H7 (cell line): Measurements from ENCODE around the gene ALDH5A1. TPM values are rescaled to one million over a fixed set of nuclear protein-coding genes. Genes with fewer than 3 reads are reported as not detected.

ENCODE experiments used
- DNase-seq: peaks from one replicate; pipeline ENCODE4 v3.0.0; 2012
- H3K27me3 ChIP-seq: 2 replicates; pipeline ENCODE4 v1.6.0; 2011; ENCODE audit warnings: mild to moderate bottlenecking, low read length; ENCODE audit not compliant: control insufficient read depth, insufficient read depth
- H3K36me3 ChIP-seq: replicated peaks from 2 replicates; pipeline ENCODE4 v1.5.1; 2011; ENCODE audit warnings: low read length; ENCODE audit not compliant: control insufficient read depth, insufficient read depth
- H3K4me3 ChIP-seq: 2 replicates; pipeline ENCODE4 v1.5.1; 2011; ENCODE audit warnings: low read depth, mild to moderate bottlenecking, control low read depth, low read length, moderate library complexity; ENCODE audit not compliant: insufficient read depth
- total RNA-seq: library from RNA; depleted of rRNA; stranded (reverse); fragments of >200 nt; shearing (Covaris generic); gene quantifications from 2 replicates; pipeline ENCODE4 v1.2.3, GENCODE V29; 2014

ALDH5A1 gene
- total RNA-seq, 1 experiment from 2014 or later: 1.5 TPM

DNA sequence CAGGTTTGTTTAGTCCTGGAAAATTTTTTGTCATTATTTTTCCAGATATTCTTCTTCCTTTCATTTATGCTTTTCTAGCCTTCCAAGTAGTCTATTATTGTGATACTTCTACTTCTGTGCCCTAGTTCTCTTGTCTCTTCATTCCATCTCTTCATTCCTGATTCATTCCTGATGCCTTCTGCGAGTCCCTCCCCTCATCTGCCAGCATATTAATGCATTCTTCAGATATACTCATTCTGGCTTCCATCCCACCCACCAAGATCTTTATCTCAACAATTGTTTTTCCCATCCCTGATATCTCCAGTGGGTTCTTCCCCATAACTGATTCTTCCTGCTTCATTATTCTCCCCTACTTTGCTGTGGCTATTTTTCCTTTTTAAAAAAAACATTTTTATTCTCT lies 35.2 kb downstream of the ALDH5A1 start:
- H3K27me3 ChIP-seq: no peaks in the 10 kb centered on the region
- no peak overlapping the region for H3K4me3 ChIP-seq
- DNase-seq: no peak
- no peaks in the 10 kb centered on the region for H3K36me3 ChIP-seq

DNA sequence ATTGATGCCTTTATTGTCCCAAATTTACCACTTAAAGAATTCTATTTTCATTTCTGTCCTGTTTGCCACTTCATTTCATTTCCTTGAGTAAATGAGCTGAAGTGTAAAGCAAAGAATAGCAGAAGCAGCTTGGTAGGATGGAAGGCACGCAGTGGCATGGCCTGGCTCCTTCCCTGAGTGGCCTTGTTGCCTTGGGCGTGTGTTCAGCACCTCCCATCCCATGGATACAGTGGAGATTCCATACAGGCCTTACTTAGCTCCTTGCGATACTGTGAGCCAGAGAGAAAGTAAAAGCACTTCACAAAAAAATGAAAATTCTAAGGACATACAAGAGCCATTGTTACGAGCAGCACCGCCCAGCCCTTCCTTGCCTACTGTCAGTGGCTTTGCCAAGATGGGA lies 39.6 kb downstream of the ALDH5A1 start:
- H3K27me3 ChIP-seq: no peaks in the 10 kb centered on the region
- no peaks in the 10 kb centered on the region for H3K36me3 ChIP-seq
- no peak for DNase-seq
- no peak overlapping the region for H3K4me3 ChIP-seq

DNA sequence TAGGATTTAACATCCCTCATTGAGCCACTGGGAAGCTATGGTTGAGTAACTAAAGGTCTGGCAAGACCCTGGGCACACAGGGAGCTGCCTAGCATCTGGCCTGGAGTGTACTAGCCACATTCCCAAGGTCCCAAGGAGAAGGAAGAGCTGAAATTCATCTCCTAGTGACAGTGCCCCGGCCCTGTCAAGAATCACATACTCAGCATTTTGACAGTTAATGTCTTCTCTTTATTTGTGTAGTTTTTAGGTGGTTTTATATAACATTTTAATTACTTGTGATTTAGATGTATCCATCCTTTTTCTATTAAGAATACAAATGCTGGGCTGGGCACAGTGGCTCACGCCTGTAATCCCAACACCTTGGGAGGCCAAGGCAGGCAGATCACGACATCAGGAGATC lies 40.4 kb downstream of the ALDH5A1 start:
- no peak for DNase-seq
- H3K36me3 ChIP-seq: no peaks in the 10 kb centered on the region
- no peak overlapping the region for H3K4me3 ChIP-seq
- H3K27me3 ChIP-seq: no peaks in the 10 kb centered on the region

DNA sequence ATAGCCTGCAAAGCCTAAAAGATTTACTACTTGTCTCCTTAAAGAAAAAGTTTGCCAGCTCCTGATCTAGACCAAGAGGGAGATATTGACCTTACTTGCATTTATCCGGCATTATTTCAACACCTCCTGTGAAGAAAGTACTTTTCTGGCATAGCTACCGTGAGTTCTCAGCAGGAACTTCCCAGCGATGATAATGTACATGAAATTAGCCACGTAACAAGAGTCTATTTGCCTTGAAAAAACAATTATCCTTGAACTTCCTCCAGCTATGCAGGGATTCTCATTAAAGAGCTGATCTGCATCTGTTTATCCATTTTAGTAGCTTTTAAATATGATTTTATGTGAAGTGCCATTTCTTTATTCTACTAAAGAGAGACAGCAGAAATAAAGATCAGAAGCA lies 41.7 kb downstream of the ALDH5A1 start:
- Histone ChIP-seq H3K36me3 (no peaks in the 10 kb centered on the region), H3K4me3 (no peak overlapping the region), H3K27me3 (no peaks in the 10 kb centered on the region)
- no peak for DNase-seq

DNA sequence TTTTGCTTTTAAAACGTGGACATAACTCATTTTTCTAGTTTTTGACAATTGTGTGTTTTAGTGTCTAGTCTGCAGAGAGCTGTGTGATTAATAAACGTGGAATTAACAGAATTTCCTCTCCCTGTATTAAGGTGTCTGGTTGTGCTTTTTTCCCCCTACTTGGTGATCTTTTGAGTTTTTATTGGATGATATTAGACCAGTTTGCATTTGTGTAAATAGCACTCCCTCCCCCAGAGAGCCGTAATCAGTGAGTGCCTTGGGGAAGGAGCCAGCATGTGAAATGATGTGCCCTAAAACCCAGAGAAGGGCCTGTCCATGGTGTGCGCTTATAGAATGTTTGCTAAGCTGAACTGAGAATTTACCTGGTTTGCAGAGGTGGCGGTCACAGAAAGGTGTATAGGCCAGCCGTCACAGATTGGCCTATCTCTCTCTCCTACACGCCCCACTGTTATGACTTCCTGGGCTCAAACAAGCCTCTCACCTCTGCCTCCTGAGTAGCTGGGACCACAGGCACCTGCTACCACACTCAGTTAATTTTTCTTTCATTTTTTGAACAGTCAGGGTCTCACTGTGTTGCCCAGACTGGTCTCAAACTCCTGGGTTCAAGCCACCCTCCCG lies 42.4 kb downstream of the ALDH5A1 start:
- H3K27me3 ChIP-seq: no peaks in the 10 kb centered on the region
- no peaks in the 10 kb centered on the region for H3K36me3 ChIP-seq
- no peak for DNase-seq
- H3K4me3 ChIP-seq: no peak overlapping the region

DNA sequence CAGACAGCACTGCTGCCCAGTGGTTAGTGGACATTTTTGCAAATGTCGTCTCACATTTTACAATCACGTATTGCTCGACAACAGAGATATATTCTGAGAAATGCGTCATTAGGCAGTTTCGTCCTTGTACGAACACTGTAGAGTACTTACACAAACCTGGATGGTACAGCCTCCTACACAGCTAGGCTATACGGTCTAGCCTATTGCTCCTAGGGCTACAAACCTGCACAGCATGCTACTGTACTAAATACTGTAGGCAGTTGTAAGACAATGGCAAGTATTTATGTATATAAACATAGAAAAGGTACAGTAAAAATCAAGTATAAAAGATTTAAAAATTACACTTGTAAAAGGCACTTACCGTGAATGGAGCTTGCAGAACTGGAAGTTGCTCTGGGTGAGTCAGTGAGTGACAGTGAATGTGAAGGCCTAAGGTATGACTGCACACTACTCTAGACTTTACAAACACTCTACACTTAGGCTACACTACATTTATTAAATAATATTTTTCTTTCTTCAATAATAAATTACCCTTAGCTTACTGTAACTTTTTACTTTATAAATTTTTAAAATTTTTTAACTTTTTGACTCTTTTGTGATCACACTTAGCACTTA lies 43.1 kb downstream of the ALDH5A1 start:
- Histone ChIP-seq H3K36me3 (no peaks in the 10 kb centered on the region), H3K27me3 (no peaks in the 10 kb centered on the region), H3K4me3 (no peak overlapping the region)
- DNase-seq: no peak

DNA sequence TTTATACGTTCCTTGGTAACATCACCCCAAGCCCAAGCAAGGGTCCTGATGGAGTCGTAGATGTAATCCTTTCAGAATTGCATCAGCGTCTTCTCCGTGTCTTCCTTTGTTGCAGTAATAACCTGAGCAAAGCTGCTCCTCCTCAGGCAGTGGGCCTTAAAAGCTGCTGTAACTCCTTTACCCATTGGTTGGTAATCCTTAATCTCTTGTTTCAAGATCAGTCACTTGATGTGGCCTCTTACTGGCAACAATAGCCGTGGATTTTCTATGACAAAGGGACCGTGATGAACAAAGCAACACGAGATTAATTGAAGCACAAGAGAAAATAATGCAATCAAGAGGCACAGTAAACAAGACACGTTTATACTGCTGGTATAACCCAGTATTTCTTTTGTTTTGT lies 44.6 kb downstream of the ALDH5A1 start:
- no peak for DNase-seq
- Histone ChIP-seq H3K36me3 (no peaks in the 10 kb centered on the region), H3K27me3 (no peaks in the 10 kb centered on the region), H3K4me3 (no peak overlapping the region)

DNA sequence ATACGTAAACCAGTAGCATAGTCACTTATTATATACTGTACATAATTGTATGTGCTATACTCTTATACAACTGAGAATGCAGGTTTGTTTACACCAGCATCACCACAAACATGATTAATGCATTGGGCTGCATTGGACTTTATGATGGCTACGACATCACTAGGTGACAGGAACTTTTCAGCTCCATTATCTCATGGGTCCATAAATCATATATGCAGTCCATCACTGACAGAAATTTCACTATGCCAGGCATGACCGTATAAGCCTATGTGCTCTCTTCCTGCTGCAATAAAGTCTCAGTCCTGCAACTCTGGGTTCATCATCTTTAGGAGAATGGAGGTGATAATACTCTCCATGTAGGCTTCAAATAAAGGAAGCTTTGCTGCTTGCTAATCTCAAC lies 45.4 kb downstream of the ALDH5A1 start:
- Histone ChIP-seq H3K4me3 (no peak overlapping the region), H3K27me3 (no peaks in the 10 kb centered on the region), H3K36me3 (no peaks in the 10 kb centered on the region)
- DNase-seq: no peak

DNA sequence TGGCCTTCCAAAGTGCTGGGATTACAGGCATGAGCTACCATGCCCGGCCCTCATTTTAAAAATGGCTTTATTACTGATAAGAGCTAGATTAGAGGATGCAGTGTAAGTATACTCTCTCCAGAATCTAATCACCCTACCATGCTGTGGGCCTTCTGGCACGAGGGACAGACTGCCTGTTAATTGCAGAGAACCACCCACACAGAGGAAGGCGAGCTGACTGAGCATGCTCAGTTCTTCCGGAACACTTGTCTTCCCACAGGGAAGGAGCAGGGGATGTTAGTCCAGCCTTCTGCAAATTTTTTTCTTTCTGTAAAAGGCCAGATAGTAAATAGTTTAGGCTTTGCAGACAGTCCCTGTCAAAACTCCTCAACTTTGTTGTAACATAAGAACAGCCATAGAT lies 48.9 kb downstream of the ALDH5A1 start:
- H3K36me3 ChIP-seq: no peaks in the 10 kb centered on the region
- no peaks in the 10 kb centered on the region for H3K27me3 ChIP-seq
- no peak overlapping the region for H3K4me3 ChIP-seq
- no peak for DNase-seq

DNA sequence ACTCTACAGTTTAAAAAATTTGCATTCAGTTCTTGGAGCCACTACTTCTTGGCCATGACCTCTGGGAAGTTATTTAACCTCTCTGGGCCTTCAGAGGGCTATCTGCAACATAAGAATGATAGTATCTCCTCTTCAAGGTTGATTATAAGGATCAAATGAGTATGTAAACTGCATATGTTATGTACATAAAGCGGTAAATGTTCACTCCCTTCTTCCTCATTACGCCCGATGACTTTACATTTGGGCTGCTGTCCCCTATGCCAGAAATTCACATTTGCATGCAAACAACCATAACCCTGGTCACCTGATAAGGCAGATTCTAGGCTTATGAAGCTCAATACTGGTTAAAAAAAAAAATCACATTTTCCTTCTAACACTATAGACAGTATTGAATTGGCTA lies 50.4 kb downstream of the ALDH5A1 start:
- H3K27me3 ChIP-seq: no peaks in the 10 kb centered on the region
- H3K36me3 ChIP-seq: no peaks in the 10 kb centered on the region
- H3K4me3 ChIP-seq: no peak overlapping the region
- DNase-seq: no peak

DNA sequence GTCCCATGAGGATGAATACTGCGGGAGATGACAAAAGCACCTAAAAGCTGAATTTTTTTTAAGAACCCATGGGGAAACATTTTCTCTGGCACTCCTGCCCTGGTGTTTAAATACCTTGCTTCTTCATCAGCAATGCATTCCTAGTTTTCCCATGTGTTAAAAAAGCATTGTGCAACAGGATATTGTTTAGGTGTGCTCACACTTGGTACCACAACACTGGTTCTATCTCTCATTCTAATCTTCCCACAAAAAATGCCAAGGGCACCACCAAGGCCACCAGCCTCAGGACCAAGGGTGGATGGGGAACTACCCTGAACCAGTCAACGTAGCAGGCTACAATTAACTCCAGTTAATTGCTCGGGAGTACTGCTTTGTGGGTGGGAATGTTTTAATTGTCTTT lies 50.9 kb downstream of the ALDH5A1 start:
- H3K27me3 ChIP-seq: no peaks in the 10 kb centered on the region
- DNase-seq: no peak
- H3K36me3 ChIP-seq: no peaks in the 10 kb centered on the region
- H3K4me3 ChIP-seq: no peak overlapping the region

DNA sequence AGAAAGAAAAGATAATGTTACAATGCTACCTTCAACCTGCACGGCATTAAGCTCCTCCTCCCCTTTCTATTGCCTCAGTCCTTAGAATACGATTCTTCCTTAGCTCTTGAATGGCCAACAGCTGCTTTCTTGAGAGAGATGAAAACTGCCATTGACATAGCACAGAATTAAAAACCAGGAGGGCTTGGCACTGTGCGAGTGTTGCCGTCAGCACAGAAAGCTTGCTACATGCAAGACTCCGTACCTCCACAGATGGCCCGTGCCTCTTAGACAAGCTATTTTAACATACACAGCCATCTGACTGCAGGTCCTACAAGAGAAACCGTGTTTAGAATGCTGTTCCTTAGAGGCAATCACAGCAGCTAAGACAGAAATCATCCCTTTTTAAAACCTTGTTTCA lies 51.7 kb downstream of the ALDH5A1 start:
- no peaks in the 10 kb centered on the region for H3K27me3 ChIP-seq
- no peak overlapping the region for H3K4me3 ChIP-seq
- no peak for DNase-seq
- no peaks in the 10 kb centered on the region for H3K36me3 ChIP-seq

DNA sequence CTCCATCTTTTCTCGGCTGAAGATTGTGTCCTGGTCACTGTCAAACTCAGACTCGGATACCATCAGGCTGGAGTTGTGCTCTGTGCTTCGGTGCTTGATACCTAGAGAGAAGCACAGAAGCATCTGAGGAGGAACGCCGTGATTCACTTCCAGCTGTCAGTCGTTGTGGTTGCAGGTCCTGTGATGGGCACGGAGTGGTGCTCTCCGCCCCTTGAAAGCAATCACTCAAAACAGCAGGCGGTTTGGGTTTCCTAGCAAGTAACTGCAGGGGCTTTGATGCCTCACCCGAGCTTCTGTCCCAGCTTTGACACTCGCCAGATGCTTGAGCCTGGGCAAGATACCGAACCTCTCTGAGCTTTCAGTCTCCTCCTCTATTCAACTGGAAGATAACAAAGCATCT lies 52.5 kb downstream of the ALDH5A1 start:
- Histone ChIP-seq H3K36me3 (no peaks in the 10 kb centered on the region), H3K27me3 (no peaks in the 10 kb centered on the region), H3K4me3 (no peak overlapping the region)
- peak; percentile 51 for DNase-seq

DNA sequence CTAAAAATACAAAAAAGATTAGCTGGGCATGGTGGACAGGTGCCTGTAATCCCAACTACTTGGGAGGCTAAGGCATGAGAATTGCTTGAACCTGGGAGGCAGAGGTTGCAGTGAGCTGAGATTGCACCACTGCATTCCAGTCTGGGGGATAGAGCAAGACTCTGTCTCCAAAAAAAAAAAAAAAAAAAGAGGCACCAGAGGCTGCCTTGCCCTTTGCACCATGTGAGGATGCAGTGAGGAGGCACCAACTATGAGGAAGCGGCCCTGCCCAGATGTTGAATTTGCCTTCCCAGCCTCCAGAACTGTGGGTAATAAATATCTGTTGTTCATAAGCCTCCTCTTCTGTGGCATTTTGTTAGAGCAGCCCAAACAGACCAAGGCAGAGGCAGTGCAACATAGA lies 54.4 kb downstream of the ALDH5A1 start:
- H3K36me3 ChIP-seq: no peaks in the 10 kb centered on the region
- DNase-seq: no peak
- no peaks in the 10 kb centered on the region for H3K27me3 ChIP-seq
- no peak overlapping the region for H3K4me3 ChIP-seq

DNA sequence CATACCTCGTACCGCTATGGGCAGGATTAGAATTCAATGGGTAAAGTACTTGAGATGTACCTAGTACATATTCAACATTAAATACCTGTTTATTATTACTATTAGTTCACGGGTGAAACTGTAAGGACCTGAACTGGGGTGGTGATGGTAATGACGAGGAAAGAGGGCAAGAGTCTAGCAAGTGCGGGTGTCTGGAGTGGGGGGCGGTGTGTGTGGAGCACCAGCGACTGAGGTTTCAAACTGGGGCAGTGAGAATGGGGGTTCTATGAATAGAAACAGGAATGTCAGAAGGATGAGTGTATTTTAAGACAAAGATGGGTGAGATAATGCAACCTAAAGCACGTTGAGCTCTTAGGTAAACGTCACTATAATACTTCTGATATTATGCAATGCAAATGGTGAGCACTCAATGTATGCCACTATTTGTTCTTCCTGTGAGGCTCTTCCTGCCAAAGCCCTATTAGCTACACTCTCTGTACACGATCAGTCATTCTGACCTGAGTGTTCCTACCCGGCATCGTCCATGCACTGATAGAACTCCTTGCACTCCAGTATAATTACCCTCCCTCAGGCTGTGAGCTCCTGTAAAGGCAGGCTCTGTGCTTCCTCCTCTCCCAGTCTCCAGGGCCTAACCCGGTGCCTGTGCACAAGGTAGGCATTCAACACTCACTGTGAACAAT lies 55.0 kb downstream of the ALDH5A1 start:
- no peaks in the 10 kb centered on the region for H3K36me3 ChIP-seq
- H3K27me3 ChIP-seq: no peaks in the 10 kb centered on the region
- H3K4me3 ChIP-seq: no peak overlapping the region
- no peak for DNase-seq
